OCI-LY3 (cell line): ENCODE measurements around the gene ELOA.

ENCODE experiments used
- H2AFZ ChIP-seq: fragments of 200-600, 300-600 bp; shearing (Covaris generic); 2 replicates; pipeline ENCODE4 v1.6.0; 2014; ENCODE audit warnings: antibody characterized with exemption, low read depth, low read length
- H3K27ac ChIP-seq: fragments of 200-600, 300-600 bp; sonication (generic); 2 replicates; pipeline ENCODE4 v1.5.1; 2014; ENCODE audit warnings: mild to moderate bottlenecking, low read length, moderate library complexity, mixed read lengths
- H3K27me3 ChIP-seq: fragments of 200-600, 300-600 bp; sonication (generic); 2 replicates; pipeline ENCODE4 v1.6.1; 2014; ENCODE audit warnings: low read depth, low read length, mixed read lengths
- H3K36me3 ChIP-seq: fragments of 200-600, 300-600 bp; sonication (generic); replicated peaks from 2 replicates; pipeline ENCODE3; 2014; ENCODE audit warnings: low read depth, low read length, mixed read lengths
- H3K4me1 ChIP-seq: fragments of 300-600, 200-600 bp; sonication (generic); 2 replicates; pipeline ENCODE4 v1.6.1; 2014; ENCODE audit warnings: low read length, mixed read lengths
- H3K4me2 ChIP-seq: fragments of 200-600, 300-600 bp; sonication (generic); 2 replicates; pipeline ENCODE4 v1.6.1; 2014; ENCODE audit warnings: low read length, mixed read lengths
- H3K4me3 ChIP-seq: fragments of 300-600, 200-600 bp; sonication (generic); 2 replicates; pipeline ENCODE4 v1.5.1; 2014; ENCODE audit warnings: antibody characterized with exemption, mild to moderate bottlenecking, low read length, moderate library complexity
- H3K79me2 ChIP-seq: fragments of 300-600, 200-600 bp; shearing (Covaris generic); 2 replicates; pipeline ENCODE4 v1.6.1; 2014; ENCODE audit warnings: mild to moderate bottlenecking, low read length, mixed read lengths
- H3K9ac ChIP-seq: fragments of 300-600, 200-600 bp; shearing (Covaris generic); 2 replicates; pipeline ENCODE4 v1.6.0; 2014; ENCODE audit warnings: mild to moderate bottlenecking, low read length, moderate library complexity
- H3K9me3 ChIP-seq: fragments of 200-600, 300-600 bp; shearing (Covaris generic); 2 replicates; pipeline ENCODE4 v1.6.1; 2014; ENCODE audit warnings: low read length, mixed read lengths; ENCODE audit not compliant: insufficient read depth
- H4K20me1 ChIP-seq: fragments of 200-600, 300-600 bp; sonication (generic); 2 replicates; pipeline ENCODE4 v1.6.1; 2016; ENCODE audit warnings: low read length, mixed read lengths; ENCODE audit not compliant: insufficient read depth
- EZH2phosphoT487 ChIP-seq: fragments of 200-600 bp; shearing (Covaris generic); IDR thresholded peaks from 2 replicates; pipeline ENCODE4 v1.6.1; 2018; ENCODE audit warnings: antibody characterized with exemption, mixed run types, low read depth
- TF ChIP-seq, protein P1 (sequence below): fragments of 200-600, 300-600 bp; sonication (generic); IDR thresholded peaks from 2 replicates; pipeline ENCODE4 v1.5.1; 2014; ENCODE audit warnings: antibody characterized with exemption, low read length, low read depth

ELOA gene

DNA sequence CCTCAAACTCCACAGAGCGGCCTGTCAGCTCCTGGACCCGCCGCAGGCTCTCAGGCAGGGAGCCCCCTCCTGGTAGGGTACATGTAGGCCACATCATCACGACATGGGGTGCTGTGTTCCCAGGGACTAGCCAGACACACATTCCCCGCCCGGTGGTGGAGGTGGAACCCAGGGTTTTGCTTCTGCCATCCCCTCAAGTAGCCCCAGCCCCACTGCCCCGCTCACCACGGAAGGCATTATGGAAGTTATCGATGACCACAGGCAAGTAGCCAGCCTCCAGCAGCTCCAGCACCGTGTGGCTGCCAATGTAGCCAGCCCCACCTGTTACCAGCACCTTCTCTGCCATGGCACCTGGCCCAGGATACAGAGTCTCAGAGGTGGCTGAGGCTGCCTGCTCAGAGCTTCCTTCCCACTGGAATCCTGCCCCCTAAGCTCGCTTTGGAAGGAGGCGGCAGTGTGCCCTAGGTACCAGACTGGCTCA lies 55.4 kb downstream of the ELOA start:
- Histone ChIP-seq H3K4me3 (no peak overlapping the region), H2AFZ (no peak overlapping the region), H4K20me1 (no peaks in the 10 kb centered on the region), H3K4me2 (no peak overlapping the region), H3K36me3 (no peaks in the 10 kb centered on the region), H3K9ac (no peak overlapping the region), H3K27me3 (no peaks in the 10 kb centered on the region), H3K9me3 (no peaks in the 10 kb centered on the region), H3K79me2 (peaks cover 7% of the 10 kb centered on the region; the same call in 1 of the 2 replicates), H3K27ac (no peak overlapping the region), H3K4me1 (peaks cover 8% of the 10 kb centered on the region)
- TF ChIP-seq, protein P1, sequence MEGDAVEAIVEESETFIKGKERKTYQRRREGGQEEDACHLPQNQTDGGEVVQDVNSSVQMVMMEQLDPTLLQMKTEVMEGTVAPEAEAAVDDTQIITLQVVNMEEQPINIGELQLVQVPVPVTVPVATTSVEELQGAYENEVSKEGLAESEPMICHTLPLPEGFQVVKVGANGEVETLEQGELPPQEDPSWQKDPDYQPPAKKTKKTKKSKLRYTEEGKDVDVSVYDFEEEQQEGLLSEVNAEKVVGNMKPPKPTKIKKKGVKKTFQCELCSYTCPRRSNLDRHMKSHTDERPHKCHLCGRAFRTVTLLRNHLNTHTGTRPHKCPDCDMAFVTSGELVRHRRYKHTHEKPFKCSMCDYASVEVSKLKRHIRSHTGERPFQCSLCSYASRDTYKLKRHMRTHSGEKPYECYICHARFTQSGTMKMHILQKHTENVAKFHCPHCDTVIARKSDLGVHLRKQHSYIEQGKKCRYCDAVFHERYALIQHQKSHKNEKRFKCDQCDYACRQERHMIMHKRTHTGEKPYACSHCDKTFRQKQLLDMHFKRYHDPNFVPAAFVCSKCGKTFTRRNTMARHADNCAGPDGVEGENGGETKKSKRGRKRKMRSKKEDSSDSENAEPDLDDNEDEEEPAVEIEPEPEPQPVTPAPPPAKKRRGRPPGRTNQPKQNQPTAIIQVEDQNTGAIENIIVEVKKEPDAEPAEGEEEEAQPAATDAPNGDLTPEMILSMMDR, result no peak
- TF ChIP-seq EZH2phosphoT487, result no peak

DNA sequence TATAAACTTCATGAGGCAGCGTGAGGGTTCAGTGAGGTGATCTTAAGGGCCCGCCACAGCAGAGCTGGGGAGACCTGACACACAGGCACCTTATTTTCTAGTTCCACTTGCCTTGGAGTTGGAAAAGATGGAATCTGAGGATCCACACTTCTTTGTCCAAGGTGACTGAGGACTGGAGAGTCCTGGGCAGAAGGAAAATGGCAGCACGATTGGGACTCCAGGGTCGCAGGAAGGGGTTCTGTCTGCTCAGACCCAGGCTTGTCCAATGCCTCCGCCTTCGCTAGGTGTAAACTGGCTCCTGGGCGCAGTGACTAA lies 55.9 kb downstream of the ELOA start:
- H3K27me3 ChIP-seq, result no peaks in the 10 kb centered on the region
- H3K79me2 ChIP-seq, result peaks cover 7% of the 10 kb centered on the region; the same call in 1 of the 2 replicates
- H3K4me1 ChIP-seq, result peaks cover 8% of the 10 kb centered on the region
- TF ChIP-seq, protein P1, result no peak
- no peaks in the 10 kb centered on the region for H4K20me1 ChIP-seq
- H3K9me3 ChIP-seq, result no peaks in the 10 kb centered on the region
- no peak overlapping the region for H3K9ac ChIP-seq
- H3K4me2 ChIP-seq, result peak overlapping the region; percentile 90
- H3K27ac ChIP-seq, result no peak overlapping the region
- H3K36me3 ChIP-seq, result no peaks in the 10 kb centered on the region
- H3K4me3 ChIP-seq, result peak overlapping the region; percentile 96
- no peak overlapping the region for H2AFZ ChIP-seq

DNA sequence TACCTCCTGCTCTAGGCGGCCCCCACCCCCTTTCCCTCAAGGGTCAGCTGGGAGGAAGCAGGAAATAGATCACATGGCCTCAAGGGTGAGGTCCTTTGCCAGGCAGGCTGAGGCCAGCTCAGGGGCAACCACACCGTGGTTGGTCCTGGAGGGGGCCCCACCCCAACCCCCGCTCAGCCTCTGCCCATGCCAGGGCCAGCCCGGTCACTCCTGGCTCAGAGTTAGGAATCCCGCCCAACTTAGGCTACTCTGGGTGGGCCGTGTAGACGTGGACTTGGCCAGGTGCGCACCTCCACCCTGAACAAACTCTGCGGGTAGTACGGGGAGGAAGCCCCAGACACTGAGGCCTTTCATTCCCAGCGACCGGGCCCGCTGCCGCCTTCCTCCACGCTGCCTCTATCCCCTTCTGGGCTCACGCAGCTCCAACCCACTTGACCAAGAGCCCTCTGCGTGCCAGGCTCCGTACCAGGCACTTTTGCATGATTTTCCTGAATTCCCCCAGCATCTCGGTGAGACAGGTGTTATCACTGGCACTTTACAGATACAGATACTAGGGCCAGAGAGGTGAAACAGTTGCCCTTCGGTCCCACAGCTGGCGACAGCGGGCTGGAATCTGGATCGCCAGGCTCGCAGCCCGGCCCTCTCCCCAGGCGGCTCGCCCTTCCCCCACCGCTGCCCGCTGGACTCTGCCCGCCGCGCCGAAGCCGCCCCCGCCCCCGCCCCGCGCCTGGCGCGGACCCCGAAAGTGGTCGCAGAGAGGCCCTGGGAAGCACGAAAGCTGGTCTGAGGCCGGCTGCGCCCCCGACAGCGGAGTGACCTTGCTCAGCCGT lies 56.5 kb downstream of the ELOA start:
- Histone ChIP-seq H3K79me2 (peaks cover 7% of the 10 kb centered on the region; the same call in 1 of the 2 replicates), H2AFZ (no peak overlapping the region), H3K9ac (peak overlapping the region; percentile 72), H3K4me1 (peaks cover 8% of the 10 kb centered on the region), H4K20me1 (no peaks in the 10 kb centered on the region), H3K4me2 (peak overlapping the region; percentile 90), H3K4me3 (peak overlapping the region; percentile 96), H3K27ac (peak overlapping the region; percentile 7), H3K27me3 (no peaks in the 10 kb centered on the region), H3K9me3 (no peaks in the 10 kb centered on the region), H3K36me3 (no peaks in the 10 kb centered on the region)
- TF ChIP-seq, protein P1, result no peak
- no peak for TF ChIP-seq EZH2phosphoT487

DNA sequence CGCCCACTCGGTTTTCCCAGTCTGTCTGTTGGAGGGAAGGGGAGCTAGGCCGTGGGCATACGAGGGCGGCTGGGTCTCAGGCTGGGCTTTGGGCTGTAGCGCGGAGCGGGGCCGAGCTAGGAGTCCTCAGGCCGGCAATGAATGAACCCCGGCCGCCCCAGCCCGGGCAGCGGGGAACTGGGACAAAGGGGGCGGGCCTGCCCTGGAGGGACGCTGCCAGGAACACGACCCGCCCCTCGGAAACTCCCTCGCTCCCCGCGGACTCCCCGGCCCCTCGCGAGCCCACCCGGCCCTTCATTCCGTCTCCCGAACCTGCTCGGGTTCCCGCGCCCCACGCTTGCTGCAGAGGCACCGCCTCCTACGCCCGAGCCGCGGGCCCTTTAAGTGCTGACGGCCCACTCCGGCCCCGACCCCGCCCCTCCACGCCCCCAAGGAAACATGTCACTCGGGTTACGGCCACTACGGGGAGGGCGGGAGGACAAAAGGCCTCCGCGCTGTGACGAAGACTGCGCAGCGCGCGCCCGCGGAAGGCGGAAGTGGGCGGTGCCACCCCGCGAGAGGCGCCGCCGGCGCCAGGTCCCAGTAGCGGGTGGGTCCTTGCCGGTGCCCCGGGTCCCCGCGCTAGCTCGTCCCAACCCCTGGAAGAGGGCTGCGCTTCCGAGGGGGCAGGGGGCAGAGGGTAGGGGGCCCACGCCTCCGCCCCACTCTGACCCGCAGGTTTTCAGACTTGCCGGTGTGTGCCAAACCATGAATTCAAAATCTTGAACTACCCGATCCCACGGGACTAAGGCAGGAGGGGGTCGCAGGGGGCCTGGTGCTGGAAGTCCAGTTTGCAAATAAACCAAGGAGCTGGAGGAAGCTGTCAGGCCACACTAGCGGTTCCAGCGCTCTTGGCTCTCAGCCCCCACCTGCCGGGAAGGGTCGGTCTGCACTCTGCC lies 57.4 kb downstream of the ELOA start, which contains the start of gene GALE:
GALE (minus strand) TSS at position 355 of the 938 bp plus-strand sequence. CDS start 1,747 bp downstream, outside the sequence.
- no peaks in the 10 kb centered on the region for H4K20me1 ChIP-seq
- peaks cover 7% of the 10 kb centered on the region; the same call in 1 of the 2 replicates for H3K79me2 ChIP-seq
- peaks cover 8% of the 10 kb centered on the region for H3K4me1 ChIP-seq
- no peak for TF ChIP-seq EZH2phosphoT487
- no peaks in the 10 kb centered on the region for H3K9me3 ChIP-seq
- H3K36me3 ChIP-seq, result no peaks in the 10 kb centered on the region
- peak within 1 kb of the TSS; percentile 96 for H3K4me3 ChIP-seq
- H3K27ac ChIP-seq, result peak within 1 kb of the TSS; percentile 7
- no peak within 1 kb of the TSS for H2AFZ ChIP-seq
- H3K9ac ChIP-seq, result peak within 1 kb of the TSS; percentile 75
- peak within 1 kb of the TSS; percentile 90 for H3K4me2 ChIP-seq
- H3K27me3 ChIP-seq, result no peaks in the 10 kb centered on the region
